CD14-positive monocyte (primary cell): ENCODE results near the gene NR2E1. TPM values are rescaled to one million over a fixed set of nuclear protein-coding genes. Genes with fewer than 3 reads are reported as not detected.

Experiments used
- DNase-seq, 3 donors: peaks; one replicate each; pipeline ENCODE4 v3.0.0-alpha.2; 2011 to 2022
- H2AFZ ChIP-seq: 2 replicates; pipeline ENCODE4 v1.6.0; 2012; ENCODE audit warnings: mild to moderate bottlenecking, low read depth, low read length, inconsistent platforms; ENCODE audit not compliant: insufficient read depth, poor library complexity, severe bottlenecking
- H3K27ac ChIP-seq, 2 donors: 1 replicate in 1 of 2; 2 replicates in 1 of 2; pipeline ENCODE4 v1.5.1; 2012 to 2013; ENCODE audit warnings: low read length in 2 of 2, control low read depth in 1 of 2, inconsistent platforms in 1 of 2, low read depth in 1 of 2, mild to moderate bottlenecking in 1 of 2
- H3K27me3 ChIP-seq, 2 donors: one replicate each; pipeline versions ENCODE4 v1.6.0 to v1.6.1; 2011 to 2013; ENCODE audit warnings: low read length in 2 of 2; ENCODE audit not compliant: control insufficient read depth in 2 of 2, insufficient read depth in 2 of 2
- H3K36me3 ChIP-seq, 2 donors: replicated peaks in 1 of 2; 1 replicate in 1 of 2; 2 replicates in 1 of 2; pipeline versions ENCODE4 v1.5.1 to v1.6.1; 2012 to 2013; ENCODE audit warnings: low read length in 2 of 2, control low read depth in 1 of 2, inconsistent platforms in 1 of 2, mild to moderate bottlenecking in 1 of 2; ENCODE audit not compliant: insufficient read depth in 2 of 2, control insufficient read depth in 1 of 2
- H3K4me1 ChIP-seq, 2 donors: 1 replicate in 1 of 2; 2 replicates in 1 of 2; pipeline versions ENCODE4 v1.5.1 to v1.6.1; 2012 to 2013; ENCODE audit warnings: low read length in 2 of 2, control low read depth in 1 of 2, inconsistent platforms in 1 of 2, mild to moderate bottlenecking in 1 of 2, moderate library complexity in 1 of 2; ENCODE audit not compliant: insufficient read depth in 2 of 2, control insufficient read depth in 1 of 2
- H3K4me2 ChIP-seq: replicated peaks from 2 replicates; pipeline ENCODE3; 2012; ENCODE audit warnings: low read length, moderate library complexity, mild to moderate bottlenecking; ENCODE audit not compliant: poor library complexity, severe bottlenecking; ENCODE audit errors: extremely low read depth
- H3K4me3 ChIP-seq, 3 experiments: fragments of 200-600 bp in 1 of 3; sonication (generic) in 1 of 3; replicated peaks in 1 of 3; 1 replicate in 2 of 3; 2 replicates in 1 of 3; pipeline ENCODE4 v1.5.1; 2011 to 2013; ENCODE audit warnings: low read length in 3 of 3, mild to moderate bottlenecking in 3 of 3, control low read depth in 2 of 3, low read depth in 2 of 3, inconsistent platforms in 1 of 3, moderate library complexity in 1 of 3
- H3K79me2 ChIP-seq: 2 replicates; pipeline ENCODE4 v1.6.0; 2012; ENCODE audit warnings: mild to moderate bottlenecking, control low read depth, inconsistent platforms, low read length, moderate library complexity; ENCODE audit not compliant: insufficient read depth
- H3K9ac ChIP-seq: 2 replicates; pipeline ENCODE4 v1.6.0; 2017; ENCODE audit warnings: low read length, mild to moderate bottlenecking; ENCODE audit not compliant: insufficient read depth, poor library complexity, severe bottlenecking
- H3K9me3 ChIP-seq, 2 donors: replicated peaks in 1 of 2; 1 replicate in 1 of 2; 2 replicates in 1 of 2; pipeline versions ENCODE4 v1.5.1 to v1.6.1; 2012 to 2013; ENCODE audit warnings: low read length in 2 of 2, control low read depth in 1 of 2; ENCODE audit not compliant: control insufficient read depth in 1 of 2, insufficient read depth in 1 of 2
- H4K20me1 ChIP-seq: 2 replicates; pipeline ENCODE4 v1.6.0; 2012; ENCODE audit warnings: mild to moderate bottlenecking, low read length, control low read depth, moderate library complexity; ENCODE audit not compliant: insufficient read depth
- H3K27ac Mint-ChIP-seq, 7 donors: one replicate each; pipeline ENCODE4 v1.8.0; 2020; ENCODE audit warnings: mild to moderate bottlenecking in 7 of 7, mixed read lengths in 7 of 7, moderate library complexity in 6 of 7, inconsistent platforms in 2 of 7
- H3K27me3 Mint-ChIP-seq, 3 donors: one replicate each; pipeline ENCODE4 v1.8.0; 2021 to 2022; ENCODE audit warnings: low read depth in 3 of 3, mild to moderate bottlenecking in 3 of 3, mixed read lengths in 3 of 3, moderate library complexity in 3 of 3, inconsistent platforms in 1 of 3
- H3K36me3 Mint-ChIP-seq, 2 donors: one replicate each; pipeline ENCODE4 v1.8.0; 2020; ENCODE audit warnings: mixed read lengths in 2 of 2, inconsistent platforms in 1 of 2, mild to moderate bottlenecking in 1 of 2
- H3K4me1 Mint-ChIP-seq: one replicate; pipeline ENCODE4 v1.8.0; 2020; ENCODE audit warnings: mild to moderate bottlenecking, mixed read lengths
- H3K4me3 Mint-ChIP-seq, 2 donors: one replicate each; pipeline ENCODE4 v1.8.0; 2020; ENCODE audit warnings: mild to moderate bottlenecking in 2 of 2, mixed read lengths in 2 of 2, moderate library complexity in 1 of 2
- H3K9me3 Mint-ChIP-seq, 7 donors: one replicate each; pipeline ENCODE4 v1.8.0; 2020 to 2022; ENCODE audit warnings: mixed read lengths in 7 of 7, mild to moderate bottlenecking in 6 of 7, moderate library complexity in 6 of 7, inconsistent platforms in 2 of 7
- CTCF ChIP-seq: fragments of 200-600 bp; IDR thresholded peaks from one replicate; pipeline ENCODE4 v1.8.0; 2022; ENCODE audit warnings: antibody characterized with exemption, mild to moderate bottlenecking
- WGBS: methylation state at CpG from one replicate; pipeline ENCODE4 v1.1.5; 2013; ENCODE audit warnings: missing lambda C conversion rate; ENCODE audit not compliant: insufficient coverage; 5-methylcytosine and 5-hydroxymethylcytosine counted together
- intact Hi-C, 2 donors: fragments of 100-400 bp; cut with micrococcal nuclease; formaldehyde crosslinking; loops; one replicate each; pipeline versions ENCODE4 v1.15.0 to v1.15.1; 2023
- polyA plus RNA-seq, 3 donors: library from polyadenylated mRNA; depleted of rRNA in 1 of 3; unstranded in 2 of 3; stranded (reverse) in 1 of 3; fragments of 300-500 nt in 2 of 3; fragments of >200 nt in 1 of 3; fragmentation: Illumina TruSeq in 2 of 3; gene quantifications; 1 replicate in 2 of 3; 2 replicates in 1 of 3; pipeline ENCODE4 v1.2.3, GENCODE V29; 2012 to 2021

Gene NR2E1
- polyA plus RNA-seq, 3 donors, result not detected

DNA sequence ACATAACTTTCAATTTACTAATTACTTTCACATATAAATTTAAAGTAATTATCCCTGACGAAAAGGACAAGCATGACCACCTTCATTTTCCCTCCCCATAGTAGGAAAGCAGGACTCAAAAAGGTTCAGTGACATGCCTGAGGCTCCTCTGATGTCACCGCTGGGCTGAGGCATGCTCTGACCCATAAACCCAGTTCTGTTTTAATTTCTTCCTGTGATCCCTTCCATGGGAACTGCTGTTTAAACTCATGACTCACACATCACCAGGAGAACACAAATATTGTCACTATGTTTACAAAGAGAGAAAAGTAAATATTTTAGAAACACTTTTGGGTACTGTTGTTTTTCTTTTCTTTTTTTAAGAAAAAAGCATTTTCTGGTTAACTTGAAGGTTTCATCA is 38.0 kb upstream of the NR2E1 start:
- Mint-ChIP-seq H3K4me1 (peaks cover 2% of the 10 kb centered on the region), H3K4me3 (peak overlapping the region in 1 of 2 donors; percentile 59), H3K27me3 (peaks cover 83 to 96% (median 95%) of the 10 kb centered on the region in 3 donors), H3K36me3 (peaks cover 0 to 3% of the 10 kb centered on the region in 2 donors), H3K9me3 (peaks cover 0 to 11% (median 4%) of the 10 kb centered on the region in 7 donors), H3K27ac (no peak overlapping the region)
- Histone ChIP-seq H3K27me3 (peaks cover 93 to 99% of the 10 kb centered on the region in 2 donors), H2AFZ (no peak overlapping the region), H3K9ac (no peak overlapping the region), H4K20me1 (no peaks in the 10 kb centered on the region), H3K36me3 (no peaks in the 10 kb centered on the region), H3K4me1 (peaks cover under 1 to 2% of the 10 kb centered on the region in 2 donors), H3K27ac (no peak overlapping the region), H3K9me3 (peaks cover 0 to 19% of the 10 kb centered on the region in 2 donors), H3K4me3 (no peak overlapping the region), H3K4me2 (no peak overlapping the region), H3K79me2 (no peaks in the 10 kb centered on the region)
- DNase-seq, result no peak
- TF ChIP-seq CTCF, result no peak
- intact Hi-C loops, result no loop called here
- 75% methylated on average over 1 of the region's 2 CpGs for WGBS

- Histone ChIP-seq H3K36me3 (no peaks in the 10 kb centered on the region), H3K4me1 (peaks cover 12 to 19% of the 10 kb centered on the region in 2 donors), H3K9ac (no peak overlapping the region), H3K79me2 (no peaks in the 10 kb centered on the region), H2AFZ (no peak overlapping the region), H3K4me3 (no peak overlapping the region), H3K27me3 (peaks cover 92 to 99% of the 10 kb centered on the region in 2 donors), H3K4me2 (no peak overlapping the region), H4K20me1 (no peaks in the 10 kb centered on the region), H3K27ac (no peak overlapping the region), H3K9me3 (peaks cover 0 to 18% of the 10 kb centered on the region in 2 donors)
- Mint-ChIP-seq H3K27me3 (peaks cover 81 to 95% (median 93%) of the 10 kb centered on the region in 3 donors), H3K4me3 (peak overlapping the region in 1 of 2 donors; percentile 66), H3K9me3 (peaks cover 0 to 22% (median 3%) of the 10 kb centered on the region in 7 donors), H3K4me1 (peaks cover 21% of the 10 kb centered on the region), H3K36me3 (peaks cover 2 to 10% of the 10 kb centered on the region in 2 donors), H3K27ac (no peak overlapping the region)
- TF ChIP-seq CTCF, result no peak
- intact Hi-C loops, result no loop called here
- no peak for DNase-seq
Observed at GRCh38 chr6:108130262-108130661, 35.6 kb upstream of the NR2E1 start.
